ENCODE measurements around the gene JUP.

JUP gene

DNA sequence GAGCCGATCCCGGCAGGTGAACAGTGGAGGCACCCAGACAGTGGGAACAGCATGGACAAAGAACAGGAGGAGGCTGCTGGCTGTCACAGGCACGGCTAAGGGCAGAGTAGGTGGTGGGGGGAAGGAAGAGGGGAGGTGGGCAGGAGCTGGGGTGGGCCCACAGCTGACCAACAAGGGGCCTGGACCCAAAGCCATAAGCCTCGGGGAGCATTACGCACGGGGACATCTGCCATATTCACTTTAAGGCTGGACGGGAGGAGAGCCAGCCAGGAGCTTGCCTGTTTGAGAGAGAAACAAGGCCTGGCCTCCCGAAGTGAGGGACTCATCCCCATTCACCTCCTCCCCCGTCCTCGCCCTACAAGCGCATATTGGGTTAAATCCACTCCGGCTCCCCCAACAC is 32.4 kb downstream of the JUP start:
- Histone ChIP-seq H3K4me3 (ENCODE audit: low read length in 2 of 2) (no peak overlapping the region), H3K4me1 (ENCODE audit: control insufficient read depth in 2 of 2, insufficient read depth in 2 of 2, low read length in 2 of 2) (no peaks in the 10 kb centered on the region), H3K9me3 (ENCODE audit: control insufficient read depth in 2 of 2, low read length in 2 of 2) (no peaks in the 10 kb centered on the region), H3K36me3 (ENCODE audit: control insufficient read depth in 2 of 2, insufficient read depth in 2 of 2, low read length in 2 of 2) (peaks cover 35 to 41% of the 10 kb centered on the region in 2 donors), H3K27me3 (ENCODE audit: control insufficient read depth in 2 of 2, insufficient read depth in 2 of 2, low read length in 2 of 2) (no peaks in the 10 kb centered on the region), H3K27ac (ENCODE audit: low read depth in 2 of 2, low read length in 2 of 2) (no peak overlapping the region), H3K9ac (ENCODE audit: low read depth in 1 of 2, low read length in 2 of 2) (no peak overlapping the region)

DNA sequence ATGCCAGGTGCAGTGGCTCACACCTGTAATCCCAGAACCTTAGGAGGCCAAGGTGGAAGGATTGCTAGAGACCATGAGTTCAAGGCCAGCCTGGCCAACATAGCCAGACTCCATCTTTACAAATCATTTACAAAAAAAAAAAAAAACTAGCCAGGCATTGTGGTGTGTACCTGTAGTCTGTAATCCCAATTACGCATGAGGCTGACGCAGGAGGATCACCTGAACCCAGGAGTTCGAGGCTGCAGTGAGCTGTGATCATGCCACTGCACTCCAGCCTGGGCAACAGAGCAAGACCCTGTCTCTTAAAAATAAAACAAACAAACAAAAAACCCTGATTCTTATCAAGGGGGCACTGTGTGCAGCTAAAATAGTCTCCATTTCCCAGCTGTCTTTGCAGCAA is 35.2 kb downstream of the JUP start:
- Histone ChIP-seq H3K36me3 (ENCODE audit: control insufficient read depth in 2 of 2, insufficient read depth in 2 of 2, low read length in 2 of 2) (peaks cover 15 to 20% of the 10 kb centered on the region in 2 donors), H3K4me3 (ENCODE audit: low read length in 2 of 2) (no peak overlapping the region), H3K9ac (ENCODE audit: low read depth in 1 of 2, low read length in 2 of 2) (no peak overlapping the region), H3K27me3 (ENCODE audit: control insufficient read depth in 2 of 2, insufficient read depth in 2 of 2, low read length in 2 of 2) (no peaks in the 10 kb centered on the region), H3K9me3 (ENCODE audit: control insufficient read depth in 2 of 2, low read length in 2 of 2) (no peaks in the 10 kb centered on the region), H3K4me1 (ENCODE audit: control insufficient read depth in 2 of 2, insufficient read depth in 2 of 2, low read length in 2 of 2) (no peaks in the 10 kb centered on the region), H3K27ac (ENCODE audit: low read depth in 2 of 2, low read length in 2 of 2) (no peak overlapping the region)

DNA sequence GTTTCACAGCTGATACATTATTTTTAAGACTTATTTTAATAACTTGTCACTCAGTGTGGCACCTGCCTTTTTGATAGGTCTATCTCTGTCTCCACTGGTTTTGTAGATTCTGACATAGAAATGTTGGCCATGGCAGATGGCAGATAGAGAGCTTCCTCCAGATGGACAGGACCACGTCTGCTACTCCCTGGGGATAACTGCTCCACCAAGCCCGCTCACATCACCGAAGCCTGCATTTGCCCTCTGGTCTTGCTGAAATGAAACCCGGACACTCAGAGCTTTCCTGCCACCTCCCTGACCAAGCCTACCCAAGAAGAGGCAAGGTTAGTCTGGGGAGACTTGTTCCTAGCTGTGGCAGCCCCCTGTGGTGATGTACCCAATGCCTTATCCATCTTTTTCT is 35.6 kb downstream of the JUP start:
- H3K36me3 ChIP-seq (ENCODE audit: control insufficient read depth in 2 of 2, insufficient read depth in 2 of 2, low read length in 2 of 2), result peaks cover 13 to 20% of the 10 kb centered on the region in 2 donors
- no peaks in the 10 kb centered on the region for H3K4me1 ChIP-seq (ENCODE audit: control insufficient read depth in 2 of 2, insufficient read depth in 2 of 2, low read length in 2 of 2)
- H3K9me3 ChIP-seq (ENCODE audit: control insufficient read depth in 2 of 2, low read length in 2 of 2), result no peaks in the 10 kb centered on the region
- no peaks in the 10 kb centered on the region for H3K27me3 ChIP-seq (ENCODE audit: control insufficient read depth in 2 of 2, insufficient read depth in 2 of 2, low read length in 2 of 2)
- H3K4me3 ChIP-seq (ENCODE audit: low read length in 2 of 2), result no peak overlapping the region
- H3K27ac ChIP-seq (ENCODE audit: low read depth in 2 of 2, low read length in 2 of 2), result no peak overlapping the region
- H3K9ac ChIP-seq (ENCODE audit: low read depth in 1 of 2, low read length in 2 of 2), result no peak overlapping the region

DNA sequence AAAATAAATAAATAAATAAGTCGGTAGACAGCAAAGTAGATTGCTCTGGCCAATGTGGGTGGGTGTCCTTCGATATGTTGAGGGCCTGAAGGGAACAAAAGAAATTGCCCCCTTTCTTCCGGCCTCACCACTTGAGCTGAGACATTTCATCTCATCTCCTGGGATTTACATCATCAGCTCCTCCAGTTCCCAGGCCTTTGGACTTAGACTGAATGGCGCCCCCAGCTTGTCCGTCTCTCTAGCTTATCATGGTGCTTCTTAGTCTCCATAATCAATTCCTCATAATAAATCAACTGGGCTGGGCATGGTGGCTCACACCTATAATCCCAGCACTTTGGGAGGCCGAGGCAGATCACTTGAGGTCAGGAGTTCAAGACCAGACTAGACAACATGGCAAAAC is 38.2 kb downstream of the JUP start:
- Histone ChIP-seq H3K27me3 (ENCODE audit: control insufficient read depth in 2 of 2, insufficient read depth in 2 of 2, low read length in 2 of 2) (no peaks in the 10 kb centered on the region), H3K4me1 (ENCODE audit: control insufficient read depth in 2 of 2, insufficient read depth in 2 of 2, low read length in 2 of 2) (no peaks in the 10 kb centered on the region), H3K27ac (ENCODE audit: low read depth in 2 of 2, low read length in 2 of 2) (no peak overlapping the region), H3K36me3 (ENCODE audit: control insufficient read depth in 2 of 2, insufficient read depth in 2 of 2, low read length in 2 of 2) (no peaks in the 10 kb centered on the region), H3K4me3 (ENCODE audit: low read length in 2 of 2) (no peak overlapping the region), H3K9ac (ENCODE audit: low read depth in 1 of 2, low read length in 2 of 2) (no peak overlapping the region), H3K9me3 (ENCODE audit: control insufficient read depth in 2 of 2, low read length in 2 of 2) (no peaks in the 10 kb centered on the region)

DNA sequence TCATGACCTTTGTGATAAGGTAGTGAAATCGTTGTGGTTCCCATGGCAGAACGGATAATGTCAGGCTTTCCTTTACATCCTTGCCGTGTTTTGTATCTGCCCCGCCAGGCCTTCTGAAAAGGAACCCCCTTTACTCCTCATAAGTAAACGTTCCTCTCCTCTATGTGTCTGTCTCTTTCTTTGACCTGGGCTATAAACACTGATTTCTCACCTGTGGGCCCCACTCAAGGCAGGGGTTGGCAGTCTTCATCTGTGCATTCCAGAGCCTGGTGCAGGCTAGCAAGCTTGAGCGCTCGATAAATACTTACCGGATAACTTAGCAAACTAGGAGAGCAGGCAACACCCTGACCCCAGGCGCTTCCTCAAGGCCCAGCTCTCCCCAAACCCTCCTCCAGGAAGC is 44.8 kb downstream of the JUP start:
- H3K9ac ChIP-seq (ENCODE audit: low read depth in 1 of 2, low read length in 2 of 2), result no peak overlapping the region
- no peaks in the 10 kb centered on the region for H3K9me3 ChIP-seq (ENCODE audit: control insufficient read depth in 2 of 2, low read length in 2 of 2)
- no peak overlapping the region for H3K27ac ChIP-seq (ENCODE audit: low read depth in 2 of 2, low read length in 2 of 2)
- H3K27me3 ChIP-seq (ENCODE audit: control insufficient read depth in 2 of 2, insufficient read depth in 2 of 2, low read length in 2 of 2), result peaks cover 10% of the 10 kb centered on the region in 2 donors
- H3K36me3 ChIP-seq (ENCODE audit: control insufficient read depth in 2 of 2, insufficient read depth in 2 of 2, low read length in 2 of 2), result no peaks in the 10 kb centered on the region
- H3K4me1 ChIP-seq (ENCODE audit: control insufficient read depth in 2 of 2, insufficient read depth in 2 of 2, low read length in 2 of 2), result no peaks in the 10 kb centered on the region
- H3K4me3 ChIP-seq (ENCODE audit: low read length in 2 of 2), result no peak overlapping the region

DNA sequence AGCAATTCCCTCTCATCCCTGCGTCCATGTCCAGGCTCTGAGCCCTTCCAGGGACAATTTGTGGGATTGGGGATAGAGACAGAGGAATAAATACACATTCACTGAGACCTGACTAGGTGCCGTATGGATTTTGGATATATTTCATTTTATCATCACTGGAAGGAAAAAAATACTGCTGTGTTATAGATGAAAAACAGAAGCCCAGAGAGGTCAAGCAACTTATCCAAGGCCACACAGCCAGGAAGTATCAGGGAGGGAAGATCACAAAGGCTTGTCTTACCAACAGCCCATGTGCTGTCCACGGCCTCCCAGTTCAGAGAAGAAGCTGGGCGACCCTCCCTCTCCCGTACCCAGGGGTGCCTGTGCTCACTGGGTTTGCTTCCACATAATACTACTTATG is 46.0 kb downstream of the JUP start:
- Histone ChIP-seq H3K9me3 (ENCODE audit: control insufficient read depth in 2 of 2, low read length in 2 of 2) (no peaks in the 10 kb centered on the region), H3K4me1 (ENCODE audit: control insufficient read depth in 2 of 2, insufficient read depth in 2 of 2, low read length in 2 of 2) (no peaks in the 10 kb centered on the region), H3K4me3 (ENCODE audit: low read length in 2 of 2) (no peak overlapping the region), H3K27me3 (ENCODE audit: control insufficient read depth in 2 of 2, insufficient read depth in 2 of 2, low read length in 2 of 2) (peaks cover 15 to 18% of the 10 kb centered on the region in 2 donors), H3K36me3 (ENCODE audit: control insufficient read depth in 2 of 2, insufficient read depth in 2 of 2, low read length in 2 of 2) (no peaks in the 10 kb centered on the region), H3K9ac (ENCODE audit: low read depth in 1 of 2, low read length in 2 of 2) (no peak overlapping the region), H3K27ac (ENCODE audit: low read depth in 2 of 2, low read length in 2 of 2) (no peak overlapping the region)

DNA sequence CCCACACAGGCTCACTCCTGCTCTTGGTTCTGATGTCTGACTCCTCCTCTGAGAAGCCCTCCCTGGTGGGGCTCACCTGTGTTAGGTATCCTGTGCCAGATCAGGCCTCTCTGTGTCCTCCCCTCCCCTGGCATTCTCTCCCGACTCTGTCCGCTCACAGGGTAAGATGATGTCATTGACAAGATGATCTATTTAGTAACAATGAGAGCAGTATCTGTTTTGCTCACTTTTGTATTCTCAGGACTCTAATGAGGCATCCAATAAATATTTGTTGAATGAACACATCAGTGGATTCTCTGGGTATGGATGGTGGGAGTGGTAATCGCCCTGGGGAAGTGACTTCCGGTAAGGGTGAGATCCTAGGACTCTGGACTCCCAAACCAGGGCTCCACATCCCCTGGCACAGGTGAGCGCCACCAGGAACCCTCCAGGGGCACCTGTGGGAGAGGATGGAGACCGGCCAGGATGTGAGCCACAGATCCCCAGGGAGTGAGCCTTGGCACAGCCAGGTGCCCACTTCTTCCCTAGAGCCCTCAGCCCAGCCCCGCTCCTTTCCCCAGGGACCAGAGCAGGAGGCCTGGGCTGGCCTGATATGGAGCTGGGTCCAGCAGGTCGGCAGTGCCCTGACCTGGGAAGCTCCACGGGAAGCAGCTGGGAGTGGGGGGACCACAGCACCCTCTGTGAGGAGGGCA is 46.7 kb downstream of the JUP start:
- H3K4me3 ChIP-seq (ENCODE audit: low read length in 2 of 2), result no peak overlapping the region
- no peak overlapping the region for H3K27ac ChIP-seq (ENCODE audit: low read depth in 2 of 2, low read length in 2 of 2)
- no peaks in the 10 kb centered on the region for H3K36me3 ChIP-seq (ENCODE audit: control insufficient read depth in 2 of 2, insufficient read depth in 2 of 2, low read length in 2 of 2)
- no peak overlapping the region for H3K9ac ChIP-seq (ENCODE audit: low read depth in 1 of 2, low read length in 2 of 2)
- H3K4me1 ChIP-seq (ENCODE audit: control insufficient read depth in 2 of 2, insufficient read depth in 2 of 2, low read length in 2 of 2), result peaks cover 0 to under 1% of the 10 kb centered on the region in 2 donors
- peaks cover 19 to 22% of the 10 kb centered on the region in 2 donors for H3K27me3 ChIP-seq (ENCODE audit: control insufficient read depth in 2 of 2, insufficient read depth in 2 of 2, low read length in 2 of 2)
- no peaks in the 10 kb centered on the region for H3K9me3 ChIP-seq (ENCODE audit: control insufficient read depth in 2 of 2, low read length in 2 of 2)

DNA sequence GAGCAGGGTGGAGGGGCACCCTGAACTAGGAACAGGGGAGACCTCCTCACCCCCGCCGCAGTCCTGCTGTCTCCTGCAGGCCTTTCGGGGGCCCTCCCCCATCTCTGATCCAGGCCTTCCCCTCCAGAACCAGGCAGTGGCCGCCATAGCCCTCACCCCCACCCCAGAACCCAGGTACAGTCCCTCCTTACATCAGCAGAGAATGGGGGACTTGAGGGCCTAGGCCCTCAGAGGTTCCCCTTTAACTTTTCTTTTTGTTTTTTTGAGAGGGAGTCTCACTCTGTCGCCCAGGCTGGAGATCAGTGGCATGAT is 47.8 kb downstream of the JUP start:
- Histone ChIP-seq H3K4me3 (ENCODE audit: low read length in 2 of 2) (no peak overlapping the region), H3K36me3 (ENCODE audit: control insufficient read depth in 2 of 2, insufficient read depth in 2 of 2, low read length in 2 of 2) (no peaks in the 10 kb centered on the region), H3K9ac (ENCODE audit: low read depth in 1 of 2, low read length in 2 of 2) (peak overlapping the region in 1 of 2 donors; percentile 39), H3K9me3 (ENCODE audit: control insufficient read depth in 2 of 2, low read length in 2 of 2) (no peaks in the 10 kb centered on the region), H3K4me1 (ENCODE audit: control insufficient read depth in 2 of 2, insufficient read depth in 2 of 2, low read length in 2 of 2) (peaks cover 0 to 9% of the 10 kb centered on the region in 2 donors), H3K27ac (ENCODE audit: low read depth in 2 of 2, low read length in 2 of 2) (no peak overlapping the region), H3K27me3 (ENCODE audit: control insufficient read depth in 2 of 2, insufficient read depth in 2 of 2, low read length in 2 of 2) (peaks cover 22 to 32% of the 10 kb centered on the region in 2 donors)

DNA sequence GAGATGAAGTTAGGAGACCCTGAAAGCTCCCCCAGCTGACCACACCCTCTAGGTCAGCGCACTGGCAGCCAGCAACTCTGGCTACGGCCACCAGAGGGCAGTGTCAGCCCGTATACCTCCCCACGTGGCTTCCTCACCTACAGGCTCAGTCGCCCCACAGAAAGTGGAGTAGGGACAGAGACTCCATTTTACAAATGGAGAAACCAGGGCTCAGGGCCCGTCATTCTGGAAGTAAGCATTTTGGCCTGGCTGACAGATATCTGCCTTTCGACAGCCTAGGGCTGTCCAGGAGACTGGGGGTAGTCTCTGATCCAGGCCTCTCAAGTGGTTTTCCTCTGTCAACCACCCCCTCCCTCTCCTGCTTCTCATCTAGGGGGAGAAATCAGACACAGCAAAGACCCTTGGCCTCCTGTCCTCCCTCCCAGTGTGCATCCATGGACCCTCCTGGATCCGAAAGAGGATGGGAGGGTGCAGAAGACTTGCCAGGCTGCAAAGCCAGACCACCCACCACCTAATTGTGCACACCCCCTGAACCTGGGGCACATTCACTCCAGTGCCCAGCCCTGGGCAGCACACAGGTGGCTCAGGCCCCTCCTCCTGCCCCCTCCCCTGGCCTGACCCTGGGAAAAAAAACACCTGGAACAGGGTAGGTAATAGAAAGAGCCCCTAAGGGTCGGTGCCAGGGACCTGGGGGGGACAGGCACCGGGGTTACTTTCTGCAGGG is 48.3 kb downstream of the JUP start:
- H3K9me3 ChIP-seq (ENCODE audit: control insufficient read depth in 2 of 2, low read length in 2 of 2), result no peaks in the 10 kb centered on the region
- H3K9ac ChIP-seq (ENCODE audit: low read depth in 1 of 2, low read length in 2 of 2), result peak overlapping the region; percentile 39 to 41
- no peaks in the 10 kb centered on the region for H3K36me3 ChIP-seq (ENCODE audit: control insufficient read depth in 2 of 2, insufficient read depth in 2 of 2, low read length in 2 of 2)
- peaks cover 25 to 33% of the 10 kb centered on the region in 2 donors for H3K27me3 ChIP-seq (ENCODE audit: control insufficient read depth in 2 of 2, insufficient read depth in 2 of 2, low read length in 2 of 2)
- no peak overlapping the region for H3K27ac ChIP-seq (ENCODE audit: low read depth in 2 of 2, low read length in 2 of 2)
- peaks cover 0 to 9% of the 10 kb centered on the region in 2 donors for H3K4me1 ChIP-seq (ENCODE audit: control insufficient read depth in 2 of 2, insufficient read depth in 2 of 2, low read length in 2 of 2)
- no peak overlapping the region for H3K4me3 ChIP-seq (ENCODE audit: low read length in 2 of 2)

DNA sequence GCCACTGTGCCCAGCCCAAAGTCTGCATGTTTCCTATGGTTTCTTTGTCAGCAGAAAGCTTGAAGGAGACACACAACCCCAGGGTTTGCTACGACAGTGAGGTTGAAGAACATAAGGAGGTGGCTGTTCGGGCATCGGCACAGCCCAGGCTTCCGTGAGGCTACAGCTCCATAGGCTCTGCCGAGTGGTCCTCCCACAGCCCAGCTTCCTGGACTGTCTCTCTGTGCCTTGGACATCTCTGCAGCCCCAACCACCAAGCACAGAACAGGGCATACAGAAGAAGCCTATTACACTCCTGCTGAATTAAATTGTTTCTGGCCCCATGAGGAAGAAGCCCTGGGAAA is 48.9 kb downstream of the JUP start:
- Histone ChIP-seq H3K4me3 (ENCODE audit: low read length in 2 of 2) (no peak overlapping the region), H3K9me3 (ENCODE audit: control insufficient read depth in 2 of 2, low read length in 2 of 2) (no peaks in the 10 kb centered on the region), H3K36me3 (ENCODE audit: control insufficient read depth in 2 of 2, insufficient read depth in 2 of 2, low read length in 2 of 2) (no peaks in the 10 kb centered on the region), H3K27me3 (ENCODE audit: control insufficient read depth in 2 of 2, insufficient read depth in 2 of 2, low read length in 2 of 2) (peaks cover 25 to 34% of the 10 kb centered on the region in 2 donors), H3K27ac (ENCODE audit: low read depth in 2 of 2, low read length in 2 of 2) (no peak overlapping the region), H3K4me1 (ENCODE audit: control insufficient read depth in 2 of 2, insufficient read depth in 2 of 2, low read length in 2 of 2) (peaks cover 0 to 9% of the 10 kb centered on the region in 2 donors), H3K9ac (ENCODE audit: low read depth in 1 of 2, low read length in 2 of 2) (no peak overlapping the region)
